Hepatocyte (in vitro differentiated cells): ENCODE data around the gene NBEAL1.
"Not testable (repeated sequence)": the region's sequence is repeated elsewhere in the genome, so short reads cannot be mapped to it uniquely, and the experiment has no call there.

Source experiments
- EZH2phosphoT487 ChIP-seq: fragments of 200-600 bp; sonication (generic); IDR thresholded peaks from one replicate; pipeline ENCODE4 v1.6.1; 2018; ENCODE audit warnings: antibody characterized with exemption, mild to moderate bottlenecking, low read depth, moderate library complexity; ENCODE audit not compliant: unreplicated experiment, severe bottlenecking
- TF ChIP-seq, protein P1 (sequence below): fragments of 200-600 bp; sonication (generic); IDR thresholded peaks from 2 replicates; pipeline ENCODE4 v1.5.1; 2016; ENCODE audit warnings: antibody characterized with exemption, mild to moderate bottlenecking; ENCODE audit not compliant: poor library complexity

DNA sequence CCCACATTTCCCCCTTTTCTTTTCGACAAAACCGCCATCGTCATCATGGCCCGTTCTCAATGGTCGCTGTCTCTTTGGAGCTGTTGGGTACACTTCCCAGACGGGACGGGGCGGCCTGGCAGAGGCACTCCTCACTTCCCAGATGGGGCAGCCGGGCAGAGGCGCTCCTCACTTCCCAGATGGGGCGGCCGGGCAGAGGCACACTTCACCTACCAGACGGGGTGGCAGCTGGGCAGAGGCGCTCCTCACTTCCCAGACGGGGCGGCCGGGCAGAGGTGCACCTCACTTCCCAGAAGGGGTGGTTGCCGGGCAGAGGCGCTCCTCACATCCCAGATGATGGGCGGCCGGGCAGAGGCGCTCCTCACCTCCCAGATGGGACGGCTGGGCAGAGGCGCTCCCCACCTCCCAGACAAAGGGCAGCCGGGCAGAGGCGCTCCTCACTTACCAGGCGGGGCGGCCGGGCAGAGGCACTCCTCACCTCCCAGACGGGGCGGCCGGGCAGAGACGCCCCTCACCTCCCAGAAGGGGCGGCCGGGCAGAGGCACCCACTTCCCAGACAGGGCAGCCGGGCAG, 51.9 kb downstream of the NBEAL1 start:
- TF ChIP-seq, protein P1, sequence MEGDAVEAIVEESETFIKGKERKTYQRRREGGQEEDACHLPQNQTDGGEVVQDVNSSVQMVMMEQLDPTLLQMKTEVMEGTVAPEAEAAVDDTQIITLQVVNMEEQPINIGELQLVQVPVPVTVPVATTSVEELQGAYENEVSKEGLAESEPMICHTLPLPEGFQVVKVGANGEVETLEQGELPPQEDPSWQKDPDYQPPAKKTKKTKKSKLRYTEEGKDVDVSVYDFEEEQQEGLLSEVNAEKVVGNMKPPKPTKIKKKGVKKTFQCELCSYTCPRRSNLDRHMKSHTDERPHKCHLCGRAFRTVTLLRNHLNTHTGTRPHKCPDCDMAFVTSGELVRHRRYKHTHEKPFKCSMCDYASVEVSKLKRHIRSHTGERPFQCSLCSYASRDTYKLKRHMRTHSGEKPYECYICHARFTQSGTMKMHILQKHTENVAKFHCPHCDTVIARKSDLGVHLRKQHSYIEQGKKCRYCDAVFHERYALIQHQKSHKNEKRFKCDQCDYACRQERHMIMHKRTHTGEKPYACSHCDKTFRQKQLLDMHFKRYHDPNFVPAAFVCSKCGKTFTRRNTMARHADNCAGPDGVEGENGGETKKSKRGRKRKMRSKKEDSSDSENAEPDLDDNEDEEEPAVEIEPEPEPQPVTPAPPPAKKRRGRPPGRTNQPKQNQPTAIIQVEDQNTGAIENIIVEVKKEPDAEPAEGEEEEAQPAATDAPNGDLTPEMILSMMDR = not testable (repeated sequence)
- not testable (repeated sequence) for TF ChIP-seq EZH2phosphoT487
